H1 (cell line): Measurements from ENCODE around the gene ZNF148.

Experiments
- CTCF ChIP-seq, 3 experiments: IDR thresholded peaks; 1 replicate in 2 of 3; 2 replicates in 1 of 3; pipeline versions ENCODE4 v1.5.1 to v1.6.1; 2011; ENCODE audit warnings: low read length in 3 of 3, mild to moderate bottlenecking in 3 of 3, inconsistent platforms in 2 of 3, low read depth in 1 of 3, moderate library complexity in 1 of 3; ENCODE audit not compliant: insufficient read depth in 1 of 3; ENCODE audit errors: control extremely low read depth in 1 of 3
- EZH2 ChIP-seq: fragments of 200-600 bp; sonication (generic); IDR thresholded peaks from 2 replicates; pipeline ENCODE4 v1.7.1; 2012; ENCODE audit warnings: low read depth, mild to moderate bottlenecking, moderate library complexity, low read length, inconsistent platforms; ENCODE audit not compliant: severe bottlenecking
- HDAC2 ChIP-seq, 2 experiments: fragments of 300-600 bp in 1 of 2; sonication (generic) in 1 of 2; IDR thresholded peaks; 2 replicates each; pipeline ENCODE4 v1.6.1; 2011 to 2012; ENCODE audit warnings: low read depth in 2 of 2, low read length in 2 of 2, mild to moderate bottlenecking in 2 of 2, moderate library complexity in 2 of 2, borderline replicate concordance in 1 of 2, inconsistent platforms in 1 of 2
- TAF1 ChIP-seq: IDR thresholded peaks from 2 replicates; pipeline ENCODE4 v1.6.1; 2011; ENCODE audit warnings: mild to moderate bottlenecking, low read depth, low read length
- TBP ChIP-seq: IDR thresholded peaks from 2 replicates; pipeline ENCODE4 v1.6.1; 2011; ENCODE audit warnings: low read depth, low read length, improper control_type of control experiment

- TF ChIP-seq EZH2 = no peak
- no peak for TF ChIP-seq TAF1
- TF ChIP-seq CTCF (IDR thresholded peaks at IDR 0.05; ENCODE audit: control extremely low read depth in 1 of 3, insufficient read depth in 1 of 3, low read depth in 1 of 3, low read length in 3 of 3) = no peak
- no peak for TF ChIP-seq HDAC2 (IDR thresholded peaks at IDR 0.05; ENCODE audit: borderline replicate concordance in 1 of 2, low read depth in 2 of 2, low read length in 2 of 2)
- no peak for TF ChIP-seq TBP
Observed at GRCh38 chr3:125317761-125318160, 57.4 kb downstream of the ZNF148 start.
